MM.1S (cell line): ENCODE results near the gene BLM.
"Not testable (repeated sequence)": the region's sequence is repeated elsewhere in the genome, so short reads cannot be mapped to it uniquely, and the experiment has no call there.

Experiments used
- DNase-seq: peaks from one replicate; pipeline ENCODE4 v3.0.0-alpha.2; 2015
- H2AFZ ChIP-seq: fragments of 300-600 bp; sonication (generic); 2 replicates; pipeline ENCODE4 v1.6.0; 2016; ENCODE audit warnings: antibody characterized with exemption, low read length
- H3F3A ChIP-seq: fragments of 300-600 bp; sonication (generic); 2 replicates; pipeline ENCODE4 v1.6.1; 2016; ENCODE audit warnings: mild to moderate bottlenecking, antibody characterized with exemption, low read length, moderate library complexity, mixed read lengths; ENCODE audit not compliant: insufficient read depth
- H3K27ac ChIP-seq: fragments of 300-600 bp; sonication (generic); 2 replicates; pipeline ENCODE4 v1.5.1; 2016; ENCODE audit warnings: mild to moderate bottlenecking, low read length
- H3K27me3 ChIP-seq: fragments of 300-600 bp; sonication (generic); replicated peaks from 2 replicates; pipeline ENCODE4 v1.6.0; 2016; ENCODE audit warnings: low read length; ENCODE audit not compliant: insufficient read depth
- H3K36me3 ChIP-seq: fragments of 300-600 bp; sonication (generic); replicated peaks from 2 replicates; pipeline ENCODE4 v1.6.1; 2016; ENCODE audit warnings: mild to moderate bottlenecking, low read length, mixed read lengths; ENCODE audit not compliant: insufficient read depth
- H3K4me1 ChIP-seq: fragments of 300-600 bp; sonication (generic); 2 replicates; pipeline ENCODE4 v1.6.1; 2016; ENCODE audit warnings: low read length, mixed read lengths
- H3K4me2 ChIP-seq: fragments of 300-600 bp; sonication (generic); 2 replicates; pipeline ENCODE4 v1.6.0; 2016; ENCODE audit warnings: low read depth, low read length
- H3K4me3 ChIP-seq: fragments of 300-600 bp; sonication (generic); 2 replicates; pipeline ENCODE4 v1.5.1; 2016; ENCODE audit warnings: low read length, mixed read lengths
- H3K79me2 ChIP-seq: fragments of 300-600 bp; sonication (generic); 2 replicates; pipeline ENCODE4 v1.6.1; 2016; ENCODE audit warnings: mixed run types, low read length, mixed read lengths
- H3K9ac ChIP-seq: fragments of 300-600 bp; sonication (generic); 2 replicates; pipeline ENCODE4 v1.6.1; 2016; ENCODE audit warnings: low read length, mixed read lengths
- H3K9me2 ChIP-seq: fragments of 300-600 bp; sonication (generic); replicated peaks from 2 replicates; pipeline ENCODE4 v1.6.1; 2016; ENCODE audit warnings: mild to moderate bottlenecking, low read length, mixed read lengths; ENCODE audit not compliant: insufficient read depth
- H3K9me3 ChIP-seq: fragments of 300-600 bp; sonication (generic); replicated peaks from 2 replicates; pipeline ENCODE4 v1.6.1; 2016; ENCODE audit warnings: mild to moderate bottlenecking, low read length, mixed read lengths; ENCODE audit not compliant: insufficient read depth
- H4K20me1 ChIP-seq: fragments of 300-600 bp; sonication (generic); 2 replicates; pipeline ENCODE4 v1.6.1; 2016; ENCODE audit warnings: mild to moderate bottlenecking, low read length, moderate library complexity, mixed read lengths; ENCODE audit not compliant: insufficient read depth
- EZH2 ChIP-seq: fragments of 300-600 bp; sonication (generic); optimal IDR thresholded peaks from 2 replicates; pipeline ENCODE3; 2017; ENCODE audit warnings: low read depth, mild to moderate bottlenecking, antibody characterized with exemption, low read length, mixed read lengths
- EZH2phosphoT487 ChIP-seq: fragments of 300-600 bp; sonication (generic); IDR thresholded peaks from 2 replicates; pipeline ENCODE4 v1.6.1; 2018; ENCODE audit warnings: antibody characterized with exemption, low read length
- TF ChIP-seq, protein P1 (sequence below): fragments of 300-600 bp; sonication (generic); IDR thresholded peaks from 2 replicates; pipeline ENCODE4 v1.5.1; 2016; ENCODE audit warnings: antibody characterized with exemption, low read length, mixed read lengths

The BLM gene

GRCh38 chr15:90822204-90822955 is 105.2 kb downstream of the BLM start:
- Histone ChIP-seq H3K27me3 (no peaks in the 10 kb centered on the region), H3K4me3 (no peak overlapping the region), H3K4me1 (no peaks in the 10 kb centered on the region)

DNA sequence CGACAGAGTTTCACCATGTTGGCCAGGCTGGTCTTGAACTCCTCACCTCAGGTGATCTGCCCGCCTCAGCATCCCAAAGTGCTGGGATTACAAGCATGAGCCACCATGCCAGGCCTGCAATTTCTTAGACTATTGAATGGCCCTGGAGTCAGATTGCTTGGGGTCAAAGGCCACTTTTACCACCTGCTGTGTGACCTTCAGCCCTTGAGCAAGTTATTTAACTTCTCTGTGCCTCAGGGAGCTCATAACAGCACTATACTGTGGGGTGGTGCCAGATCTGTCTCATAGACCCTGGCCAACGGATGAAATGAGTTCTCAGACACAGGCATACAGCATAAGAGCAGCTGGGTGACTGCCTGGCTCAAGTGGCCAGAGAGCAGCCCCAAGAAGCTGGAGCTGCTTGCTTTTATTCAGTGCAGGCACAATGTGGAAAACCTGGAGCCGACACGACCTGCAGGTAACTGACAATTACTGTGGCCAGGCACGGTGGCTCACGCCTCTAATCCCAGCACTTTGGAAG is 106.4 kb downstream of the BLM start:
- no peak for DNase-seq
- Histone ChIP-seq H3K27me3 (no peaks in the 10 kb centered on the region), H3K4me3 (no peak overlapping the region), H4K20me1 (no peaks in the 10 kb centered on the region), H3K79me2 (no peaks in the 10 kb centered on the region), H3K4me2 (no peak overlapping the region), H3K36me3 (no peaks in the 10 kb centered on the region), H3K9ac (no peak overlapping the region), H3K9me2 (no peaks in the 10 kb centered on the region), H3K9me3 (no peaks in the 10 kb centered on the region), H3K4me1 (no peaks in the 10 kb centered on the region), H3K27ac (no peak overlapping the region), H3F3A (no peaks in the 10 kb centered on the region), H2AFZ (no peak overlapping the region)
- TF ChIP-seq, protein P1, sequence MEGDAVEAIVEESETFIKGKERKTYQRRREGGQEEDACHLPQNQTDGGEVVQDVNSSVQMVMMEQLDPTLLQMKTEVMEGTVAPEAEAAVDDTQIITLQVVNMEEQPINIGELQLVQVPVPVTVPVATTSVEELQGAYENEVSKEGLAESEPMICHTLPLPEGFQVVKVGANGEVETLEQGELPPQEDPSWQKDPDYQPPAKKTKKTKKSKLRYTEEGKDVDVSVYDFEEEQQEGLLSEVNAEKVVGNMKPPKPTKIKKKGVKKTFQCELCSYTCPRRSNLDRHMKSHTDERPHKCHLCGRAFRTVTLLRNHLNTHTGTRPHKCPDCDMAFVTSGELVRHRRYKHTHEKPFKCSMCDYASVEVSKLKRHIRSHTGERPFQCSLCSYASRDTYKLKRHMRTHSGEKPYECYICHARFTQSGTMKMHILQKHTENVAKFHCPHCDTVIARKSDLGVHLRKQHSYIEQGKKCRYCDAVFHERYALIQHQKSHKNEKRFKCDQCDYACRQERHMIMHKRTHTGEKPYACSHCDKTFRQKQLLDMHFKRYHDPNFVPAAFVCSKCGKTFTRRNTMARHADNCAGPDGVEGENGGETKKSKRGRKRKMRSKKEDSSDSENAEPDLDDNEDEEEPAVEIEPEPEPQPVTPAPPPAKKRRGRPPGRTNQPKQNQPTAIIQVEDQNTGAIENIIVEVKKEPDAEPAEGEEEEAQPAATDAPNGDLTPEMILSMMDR = no peak

More at GRCh38 chr15:90822204-90822955, 105.2 kb downstream of the BLM start:
- H3K27ac ChIP-seq = no peak overlapping the region
- H3K4me2 ChIP-seq = no peak overlapping the region
- no peaks in the 10 kb centered on the region for H3K79me2 ChIP-seq
- no peaks in the 10 kb centered on the region for H3K9me2 ChIP-seq
- H2AFZ ChIP-seq = no peak overlapping the region
- no peaks in the 10 kb centered on the region for H3K9me3 ChIP-seq
- TF ChIP-seq EZH2 (no peak), EZH2phosphoT487 (no peak)
- TF ChIP-seq, protein P1 = no peak
- no peaks in the 10 kb centered on the region for H3F3A ChIP-seq
- no peak overlapping the region for H3K9ac ChIP-seq
- H4K20me1 ChIP-seq = no peaks in the 10 kb centered on the region
- H3K36me3 ChIP-seq = no peaks in the 10 kb centered on the region
- DNase-seq = no peak

GRCh38 chr15:90825115-90825899 is 108.2 kb downstream of the BLM start:
- not testable (repeated sequence) for H3K9me3 ChIP-seq, H2AFZ ChIP-seq, H3K4me3 ChIP-seq, H3K4me1 ChIP-seq, H3K36me3 ChIP-seq, H3K4me2 ChIP-seq, H3K9ac ChIP-seq, H3F3A ChIP-seq, H3K27me3 ChIP-seq, H4K20me1 ChIP-seq, H3K9me2 ChIP-seq, DNase-seq, H3K27ac ChIP-seq, H3K79me2 ChIP-seq

DNA sequence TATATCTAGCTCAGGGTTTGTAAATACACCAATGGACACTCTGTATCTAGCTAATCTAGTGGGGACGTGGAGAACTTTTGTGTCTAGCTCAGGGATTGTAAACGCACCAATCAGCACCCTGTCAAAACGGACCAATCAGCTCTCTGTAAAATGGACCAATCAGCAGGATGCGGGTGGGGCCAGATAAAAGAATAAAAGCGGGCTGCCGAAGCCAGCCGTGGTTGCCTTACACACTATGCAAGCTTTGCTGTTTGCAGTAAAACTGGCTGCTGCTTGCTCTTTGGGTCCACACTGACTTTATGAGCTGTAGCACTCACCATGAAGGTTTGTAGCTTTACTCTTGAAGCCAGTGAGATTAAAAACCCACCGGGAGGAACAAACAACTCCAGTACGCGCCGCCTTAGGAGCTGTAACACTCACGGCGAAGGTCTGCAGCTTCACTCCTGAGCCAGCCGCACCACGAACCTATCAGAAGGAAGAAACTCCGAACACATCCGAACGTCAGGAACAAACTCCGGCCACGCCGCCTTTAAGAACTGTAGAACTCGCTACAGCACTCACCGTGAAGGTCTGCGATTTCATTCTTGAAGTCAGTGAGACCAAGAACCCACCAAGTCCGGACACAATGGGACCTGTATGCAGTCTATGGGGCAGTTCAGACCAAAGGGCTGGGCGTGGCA is 109.2 kb downstream of the BLM start:
- H3K9ac ChIP-seq, H3K4me1 ChIP-seq, H3F3A ChIP-seq, H3K27ac ChIP-seq, H3K9me2 ChIP-seq, H2AFZ ChIP-seq, H3K79me2 ChIP-seq, H3K9me3 ChIP-seq, H3K36me3 ChIP-seq, H3K27me3 ChIP-seq, H4K20me1 ChIP-seq, H3K4me3 ChIP-seq, DNase-seq, H3K4me2 ChIP-seq: not testable (repeated sequence)
